H1 (cell line): ENCODE measurements around the gene UBE2D2. TPM values are rescaled to one million over a fixed set of nuclear protein-coding genes. Genes with fewer than 3 reads are reported as not detected.
"Not testable (repeated sequence)": the region's sequence is repeated elsewhere in the genome, so short reads cannot be mapped to it uniquely, and the experiment has no call there.

ENCODE experiments used
- CTCF ChIA-PET: fragments of 300-600 bp; sonication (Branson Sonifier 250); formaldehyde crosslinking; loops from one replicate; lab custom pipeline; 2021; ENCODE audit not compliant: partially characterized antibody; lab: Charles Lee
- POLR2A ChIA-PET: fragments of 300-600 bp; sonication (Branson Sonifier 250); formaldehyde crosslinking; loops from one replicate; lab custom pipeline; 2021; ENCODE audit warnings: inconsistent platforms; ENCODE audit not compliant: partially characterized antibody; lab: Charles Lee
- DNase-seq, 2 experiments: peaks; one replicate each; pipeline versions ENCODE4 v3.0.0 to v3.0.0-alpha.2; 2010 to 2022; ENCODE audit warnings: low spot score in 2 of 2, low read depth in 1 of 2, mixed read lengths in 1 of 2
- FAIRE-seq: peaks from 2 replicates; lab custom pipeline; 2011; peaks lifted over from hg19 to GRCh38; lab: Jason Lieb, UNC
- H2AFZ ChIP-seq: 2 replicates; pipeline ENCODE4 v1.8.1; 2012; ENCODE audit warnings: low read length, inconsistent platforms
- H2AK5ac ChIP-seq: 2 replicates; pipeline ENCODE4 v1.6.1; 2013; ENCODE audit warnings: low read depth, low read length
- H2BK120ac ChIP-seq: replicated peaks from 2 replicates; pipeline ENCODE3; 2013; ENCODE audit warnings: low read depth, low read length, inconsistent platforms
- H2BK12ac ChIP-seq: 2 replicates; pipeline ENCODE4 v1.6.1; 2013; ENCODE audit warnings: low read depth, low read length
- H2BK15ac ChIP-seq: 2 replicates; pipeline ENCODE4 v1.6.1; 2013; ENCODE audit warnings: low read length
- H2BK20ac ChIP-seq: 2 replicates; pipeline ENCODE4 v1.6.1; 2013; ENCODE audit warnings: low read length
- H2BK5ac ChIP-seq: 2 replicates; pipeline ENCODE4 v1.6.1; 2013; ENCODE audit warnings: low read depth, low read length
- H3K14ac ChIP-seq: 2 replicates; pipeline ENCODE4 v1.6.1; 2013; ENCODE audit warnings: inconsistent platforms; ENCODE audit not compliant: insufficient read length
- H3K18ac ChIP-seq: 2 replicates; pipeline ENCODE4 v1.6.1; 2013; ENCODE audit warnings: low read length; ENCODE audit errors: extremely low read depth
- H3K23ac ChIP-seq: 2 replicates; pipeline ENCODE4 v1.6.1; 2013; ENCODE audit warnings: inconsistent platforms; ENCODE audit not compliant: insufficient read length
- H3K23me2 ChIP-seq: 2 replicates; pipeline ENCODE4 v1.6.1; 2013; ENCODE audit warnings: low read depth, low read length
- H3K27ac ChIP-seq: 2 replicates; pipeline ENCODE4 v1.6.1; 2011; ENCODE audit warnings: low read depth, low read length, inconsistent platforms
- H3K27me3 ChIP-seq, 4 experiments: replicated peaks in 1 of 4; 1 replicate in 1 of 4; 2 replicates in 3 of 4; pipeline versions ENCODE4 v1.6.1 to v1.8.1; 2011 to 2013; ENCODE audit warnings: low read length in 3 of 4, mild to moderate bottlenecking in 3 of 4, inconsistent platforms in 2 of 4, mixed read lengths in 2 of 4, moderate library complexity in 1 of 4; ENCODE audit not compliant: control insufficient read depth in 3 of 4, insufficient read depth in 3 of 4; ENCODE audit errors: extremely low read depth in 1 of 4
- H3K36me3 ChIP-seq, 4 experiments: 2 replicates each; pipeline versions ENCODE4 v1.6.1 to v1.8.1; 2011 to 2013; ENCODE audit warnings: mild to moderate bottlenecking in 4 of 4, low read length in 3 of 4, moderate library complexity in 2 of 4, control low read depth in 1 of 4, inconsistent platforms in 1 of 4; ENCODE audit not compliant: insufficient read depth in 4 of 4, control insufficient read depth in 2 of 4
- H3K4ac ChIP-seq: replicated peaks from 2 replicates; pipeline ENCODE3; 2013; ENCODE audit warnings: low read length, low read depth, mixed read lengths, inconsistent platforms; ENCODE audit not compliant: insufficient read length
- H3K4me1 ChIP-seq, 4 experiments: replicated peaks in 1 of 4; 1 replicate in 1 of 4; 2 replicates in 3 of 4; pipeline versions ENCODE4 v1.6.1 to v1.8.1; 2011 to 2013; ENCODE audit warnings: low read length in 3 of 4, inconsistent platforms in 2 of 4, mixed read lengths in 1 of 4; ENCODE audit not compliant: insufficient read depth in 4 of 4, control insufficient read depth in 3 of 4
- H3K4me2 ChIP-seq, 2 experiments: 2 replicates each; pipeline versions ENCODE4 v1.6.1 to v1.8.1; 2011 to 2013; ENCODE audit warnings: low read depth in 2 of 2, low read length in 2 of 2, control low read depth in 1 of 2, inconsistent platforms in 1 of 2, mild to moderate bottlenecking in 1 of 2; ENCODE audit not compliant: insufficient read depth in 1 of 2
- H3K4me3 ChIP-seq, 4 experiments: fragments of 200-600, 300-600 bp in 1 of 4; sonication (generic), shearing (Covaris generic), sonication (Bioruptor Twin) in 1 of 4; 2 replicates each; pipeline versions ENCODE4 v1.5.1 to v1.8.1; 2011 to 2016; ENCODE audit warnings: low read length in 4 of 4, low read depth in 3 of 4, control low read depth in 2 of 4, inconsistent platforms in 2 of 4, mild to moderate bottlenecking in 2 of 4, mixed read lengths in 1 of 4, moderate library complexity in 1 of 4; ENCODE audit not compliant: insufficient read depth in 2 of 4; ENCODE audit errors: extremely low read depth in 1 of 4
- H3K56ac ChIP-seq: replicated peaks from 2 replicates; pipeline ENCODE3; 2013; ENCODE audit warnings: low read depth, mild to moderate bottlenecking, mixed read lengths, low read length, inconsistent platforms; ENCODE audit not compliant: insufficient read length
- H3K79me1 ChIP-seq: 2 replicates; pipeline ENCODE4 v1.6.1; 2013; ENCODE audit warnings: low read depth, low read length, control low read depth
- H3K79me2 ChIP-seq, 2 experiments: 2 replicates each; pipeline versions ENCODE4 v1.6.1 to v1.8.1; 2012 to 2013; ENCODE audit warnings: low read length in 2 of 2, mild to moderate bottlenecking in 2 of 2, inconsistent platforms in 1 of 2; ENCODE audit not compliant: insufficient read depth in 2 of 2, control insufficient read depth in 1 of 2
- H3K9ac ChIP-seq, 4 experiments: replicated peaks in 1 of 4; 1 replicate in 1 of 4; 2 replicates in 3 of 4; pipeline versions ENCODE4 v1.6.1 to v1.8.1; 2011 to 2013; ENCODE audit warnings: low read depth in 3 of 4, low read length in 3 of 4, control low read depth in 2 of 4, mild to moderate bottlenecking in 2 of 4, moderate library complexity in 2 of 4, inconsistent platforms in 1 of 4; ENCODE audit errors: extremely low read depth in 1 of 4
- H3K9me3 ChIP-seq, 2 experiments: 2 replicates each; pipeline versions ENCODE4 v1.6.1 to v1.8.1; 2012 to 2013; ENCODE audit warnings: mild to moderate bottlenecking in 2 of 2, moderate library complexity in 2 of 2, control low read depth in 1 of 2, inconsistent platforms in 1 of 2, low read depth in 1 of 2, low read length in 1 of 2, mixed read lengths in 1 of 2; ENCODE audit not compliant: insufficient read depth in 2 of 2
- H4K20me1 ChIP-seq, 2 experiments: replicated peaks in 1 of 2; 2 replicates each; pipeline versions ENCODE3 to v1.8.1; 2011 to 2013; ENCODE audit warnings: inconsistent platforms in 2 of 2, low read length in 2 of 2, mild to moderate bottlenecking in 1 of 2; ENCODE audit not compliant: insufficient read depth in 2 of 2, control insufficient read depth in 1 of 2
- H4K5ac ChIP-seq: 2 replicates; pipeline ENCODE4 v1.6.1; 2013; ENCODE audit warnings: low read length, low read depth, mixed read lengths, inconsistent platforms; ENCODE audit not compliant: insufficient read length
- H4K8ac ChIP-seq: 2 replicates; pipeline ENCODE4 v1.8.0; 2013; ENCODE audit warnings: mild to moderate bottlenecking, moderate library complexity, low read length, inconsistent platforms; ENCODE audit not compliant: insufficient read depth; ENCODE audit errors: extremely low read depth
- H4K91ac ChIP-seq: replicated peaks from 2 replicates; pipeline ENCODE3; 2013; ENCODE audit warnings: low read length, mixed read lengths, inconsistent platforms; ENCODE audit not compliant: insufficient read length
- WGBS, 2 experiments: shearing (Covaris generic) in 1 of 2; methylation state at CpG; one replicate each; pipeline versions ENCODE4 v1.1.6 to v1.1.7; 2013 to 2015; ENCODE audit warnings: low lambda C conversion rate in 2 of 2, mixed read lengths in 2 of 2, inconsistent platforms in 1 of 2, low coverage in 1 of 2, missing lambda C conversion rate in 1 of 2; ENCODE audit not compliant: insufficient replicate concordance in 2 of 2, insufficient coverage in 1 of 2, insufficient read length in 1 of 2; ENCODE audit errors: extremely low coverage in 1 of 2, missing lambda C conversion rate in 1 of 2; 5-methylcytosine and 5-hydroxymethylcytosine counted together
- polyA plus RNA-seq, 7 experiments: library from polyadenylated mRNA; depleted of rRNA in 3 of 7; stranded (reverse) in 5 of 7; unstranded in 2 of 7; fragments of >200 nt in 5 of 7; fragments of 200-250 nt in 2 of 7; gene quantifications; 1 replicate in 5 of 7; 2 replicates in 1 of 7; 4 replicates in 1 of 7; pipeline versions ENCODE4 v1.2.1 to v1.2.3, GENCODE V29; 2011 to 2013; ENCODE audit warnings: missing spikeins in 2 of 7, mixed read lengths in 2 of 7
- total RNA-seq: library from RNA; stranded (reverse); fragmentation: NEBNext Ultra II Directional; extraction: Animal tissue kit (Norgen Biotek cat#: 25700); gene quantifications from 2 replicates; pipeline ENCODE4 v1.2.1, GENCODE V29; 2021

Gene UBE2D2
- total and polyA plus RNA-seq, 2 of the 8 experiments (the other 6 are each of a cell fraction or from before 2014, with no cell fraction given): 66.9 to 203 TPM

DNA sequence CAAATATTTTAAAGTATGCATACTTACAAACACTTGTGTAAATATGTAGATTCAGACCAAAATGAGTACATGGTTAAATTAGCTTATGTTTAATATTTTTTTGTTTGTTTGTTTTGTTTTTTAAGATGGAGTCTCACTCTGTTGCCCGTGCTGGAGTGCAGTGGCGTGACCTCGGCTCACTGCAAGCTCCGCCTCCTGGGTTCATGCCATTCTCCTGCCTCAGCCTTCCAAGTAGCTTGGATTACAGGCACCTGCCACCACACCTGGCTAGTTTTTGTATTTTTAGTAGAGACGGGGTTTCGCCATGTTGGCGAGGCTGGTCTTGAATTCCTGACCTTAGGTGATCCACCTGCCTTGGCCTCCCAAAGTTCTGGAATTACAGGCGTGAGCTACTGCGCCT, 40.8 kb downstream of the UBE2D2 start:
- H2AK5ac ChIP-seq, H4K91ac ChIP-seq, H2BK5ac ChIP-seq, H3K14ac ChIP-seq, H3K27me3 ChIP-seq, H3K4ac ChIP-seq, POLR2A ChIA-PET, H2BK120ac ChIP-seq, FAIRE-seq, H4K8ac ChIP-seq, H3K4me1 ChIP-seq, H3K4me3 ChIP-seq, H3K4me2 ChIP-seq, H3K23me2 ChIP-seq, H3K56ac ChIP-seq, H3K9me3 ChIP-seq, H3K9ac ChIP-seq, H3K18ac ChIP-seq, H3K23ac ChIP-seq, H2AFZ ChIP-seq, H2BK15ac ChIP-seq, H2BK20ac ChIP-seq, H2BK12ac ChIP-seq, H4K20me1 ChIP-seq, H3K27ac ChIP-seq, H3K79me1 ChIP-seq, DNase-seq, H4K5ac ChIP-seq: not testable (repeated sequence)
- H3K79me2 ChIP-seq: peaks cover 0 to 39% of the 10 kb centered on the region in 2 experiments; a peak in 2 of 4 replicates
- CTCF ChIA-PET: interaction anchor here (0.6 to 2.3 kb wide), 3 partner anchors 14 to 1607 kb away, joined by 3 to 8 read pairs (median 3); no protein-coding TSS in a partner anchor
- H3K36me3 ChIP-seq: peaks cover 0 to 44% (median 9%) of the 10 kb centered on the region in 4 experiments; a peak in 5 of 8 replicates
- 92% methylated on average over 9 of the region's 9 CpGs; no CpG with 5 or more reads in 1 of the 2 experiments for WGBS, 2 experiments
